WTC11 (cell line): Measurements from ENCODE around the gene SMC5. TPM values are rescaled to one million over a fixed set of nuclear protein-coding genes. Genes with fewer than 3 reads are reported as not detected.

ENCODE experiments used
- ATAC-seq: fragments of 200-7000 bp; cut with Tn5 transposase; 2 replicates; pipeline ENCODE4 v1.10.0; 2021; ENCODE audit warnings: mild to moderate bottlenecking, moderate library complexity
- CTCF ChIA-PET: fragments of 300-600 bp; sonication (Branson Sonifier 250); formaldehyde crosslinking; loops from one replicate; lab custom pipeline; 2021; ENCODE audit warnings: antibody characterized with exemption; lab: Charles Lee
- POLR2A ChIA-PET: fragments of 350-600 bp; sonication (Branson Sonifier 250); formaldehyde crosslinking; loops from one replicate; lab custom pipeline; 2021; ENCODE audit warnings: antibody characterized with exemption; lab: Charles Lee
- DNase-seq: peaks from one replicate; pipeline ENCODE4 v3.0.0; 2021; ENCODE audit warnings: low spot score
- H3K27ac Mint-ChIP-seq: 2 replicates; pipeline ENCODE4 v1.8.0; 2021; ENCODE audit warnings: mixed read lengths
- H3K27me3 Mint-ChIP-seq: 2 replicates; pipeline ENCODE4 v1.8.0; 2021; ENCODE audit warnings: low read depth, mild to moderate bottlenecking, moderate library complexity, mixed read lengths
- H3K36me3 Mint-ChIP-seq: 2 replicates; pipeline ENCODE4 v1.8.0; 2021; ENCODE audit warnings: mixed read lengths
- H3K4me1 Mint-ChIP-seq: 2 replicates; pipeline ENCODE4 v1.8.0; 2022; ENCODE audit warnings: mixed read lengths
- H3K4me3 Mint-ChIP-seq: 2 replicates; pipeline ENCODE4 v1.8.0; 2021; ENCODE audit warnings: mild to moderate bottlenecking, moderate library complexity, mixed read lengths
- H3K9me3 Mint-ChIP-seq: 2 replicates; pipeline ENCODE4 v1.8.0; 2021; ENCODE audit warnings: mixed read lengths
- AFF4 ChIP-seq: sonication (generic); formaldehyde crosslinking; IDR thresholded peaks from 2 replicates; pipeline ENCODE4 v1.8.1; 2023; ENCODE audit warnings: mild to moderate bottlenecking, missing genetic modification reagents, borderline replicate concordance
- CDX4 ChIP-seq: fragments of 250-450 bp; sonication (Bioruptor Pico); IDR thresholded peaks from 2 replicates; pipeline ENCODE4 v1.9.0; 2021; ENCODE audit warnings: moderate library complexity, mild to moderate bottlenecking, inconsistent platforms, borderline replicate concordance
- ETV6 ChIP-seq: sonication (generic); formaldehyde crosslinking; IDR thresholded peaks from 2 replicates; pipeline ENCODE4 v1.8.1; 2022; ENCODE audit warnings: mild to moderate bottlenecking, missing genetic modification reagents
- GABPB1 ChIP-seq: sonication (generic); formaldehyde crosslinking; IDR thresholded peaks from 2 replicates; pipeline ENCODE4 v1.8.1; 2023; ENCODE audit warnings: mild to moderate bottlenecking, missing genetic modification reagents
- GTF2I ChIP-seq: fragments of 250-450 bp; sonication (Bioruptor Pico); conservative IDR thresholded peaks from 2 replicates; pipeline ENCODE4 v1.4.0; 2021; ENCODE audit warnings: mild to moderate bottlenecking
- NFYB ChIP-seq: sonication (generic); formaldehyde crosslinking; conservative IDR thresholded peaks from 2 replicates; pipeline ENCODE4 v1.8.0; 2022; ENCODE audit warnings: low read depth, missing genetic modification reagents
- SP1 ChIP-seq: sonication (generic); formaldehyde crosslinking; conservative IDR thresholded peaks from 2 replicates; pipeline ENCODE4 v1.8.1; 2022; ENCODE audit warnings: missing genetic modification reagents
- TCF7 ChIP-seq: sonication (generic); formaldehyde crosslinking; IDR thresholded peaks from 2 replicates; pipeline ENCODE4 v1.8.0; 2022; ENCODE audit warnings: mild to moderate bottlenecking, low read depth, missing genetic modification reagents, moderate library complexity
- USF2 ChIP-seq: sonication (generic); formaldehyde crosslinking; IDR thresholded peaks from 2 replicates; pipeline ENCODE4 v1.8.1; 2023; ENCODE audit warnings: mild to moderate bottlenecking, missing genetic modification reagents, moderate library complexity
- ZBTB21 ChIP-seq: sonication (generic); formaldehyde crosslinking; IDR thresholded peaks from 2 replicates; pipeline ENCODE4 v1.8.1; 2023; ENCODE audit warnings: mild to moderate bottlenecking, missing genetic modification reagents, borderline replicate concordance
- ZNF121 ChIP-seq: sonication (generic); formaldehyde crosslinking; IDR thresholded peaks from 2 replicates; pipeline ENCODE4 v1.8.0; 2023; ENCODE audit warnings: missing genetic modification reagents
- ZNF219 ChIP-seq: sonication (generic); formaldehyde crosslinking; IDR thresholded peaks from 2 replicates; pipeline ENCODE4 v1.8.0; 2023; ENCODE audit warnings: missing genetic modification reagents, mild to moderate bottlenecking, borderline replicate concordance
- ZNF263 ChIP-seq: sonication (generic); formaldehyde crosslinking; IDR thresholded peaks from 2 replicates; pipeline ENCODE4 v1.8.1; 2022; ENCODE audit warnings: low read depth, mild to moderate bottlenecking, moderate library complexity, missing genetic modification reagents
- ZNF396 ChIP-seq: fragments of 250-450 bp; sonication (Bioruptor Pico); IDR thresholded peaks from 2 replicates; pipeline ENCODE4 v1.8.0; 2021; ENCODE audit warnings: mild to moderate bottlenecking, moderate library complexity, borderline replicate concordance
- ZNF423 ChIP-seq: fragments of 250-450 bp; sonication (Bioruptor Pico); IDR thresholded peaks from 2 replicates; pipeline ENCODE4 v2.1.2; 2022; ENCODE audit warnings: mild to moderate bottlenecking, moderate library complexity
- ZNF671 ChIP-seq: fragments of 250-450 bp; sonication (Bioruptor Pico); IDR thresholded peaks from 2 replicates; pipeline ENCODE4 v1.8.0; 2021; ENCODE audit warnings: mild to moderate bottlenecking
- total RNA-seq: library from RNA; stranded (reverse); gene quantifications from 3 replicates; pipeline ENCODE4 v1.2.3, GENCODE V29; 2021
- TF ChIP-seq, protein P1 (sequence below): sonication (generic); formaldehyde crosslinking; IDR thresholded peaks from 2 replicates; pipeline ENCODE4 v1.8.0; 2023; ENCODE audit warnings: missing genetic modification reagents, mild to moderate bottlenecking, borderline replicate concordance
- TF ChIP-seq, protein P2 (sequence below): sonication (generic); formaldehyde crosslinking; IDR thresholded peaks from 2 replicates; pipeline ENCODE4 v1.8.1; 2022; ENCODE audit warnings: low read depth, missing genetic modification reagents, borderline replicate concordance

The SMC5 gene
- total RNA-seq, 1 experiment from 2014 or later, result 20.2 TPM

DNA sequence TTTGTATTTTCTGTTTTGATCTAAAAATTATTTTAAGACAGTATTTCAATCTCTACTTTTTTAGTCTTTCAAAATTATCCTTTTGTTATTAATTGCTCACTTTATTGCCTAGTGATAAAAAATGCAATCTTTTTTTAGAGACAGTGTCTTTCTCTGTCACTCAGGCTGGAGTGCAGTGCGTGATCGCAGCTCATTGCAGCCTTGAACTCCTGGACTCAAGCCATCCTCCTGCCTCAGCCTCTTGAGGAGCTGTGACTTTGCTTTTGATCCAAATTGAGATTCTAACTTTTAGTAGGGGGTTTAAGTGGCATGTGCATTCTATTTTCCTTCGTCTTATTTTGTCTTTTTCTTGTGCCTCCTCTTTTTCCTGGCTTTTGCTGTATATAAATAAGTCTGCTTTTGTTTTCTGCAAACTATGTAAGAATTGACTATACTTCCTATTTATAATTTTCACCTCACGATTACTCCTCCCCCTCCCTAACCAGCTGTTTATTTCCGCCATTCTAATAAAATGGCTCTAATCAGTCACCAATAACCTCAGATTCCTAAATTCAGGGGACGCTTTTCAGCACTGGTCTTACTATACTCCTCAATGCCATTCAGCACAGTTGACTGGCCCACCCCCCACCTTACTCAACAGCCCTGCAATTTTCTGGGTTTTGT is 123.4 kb downstream of the SMC5 start:
- DNase-seq, result no peak
- CTCF ChIA-PET, result no interaction called here
- POLR2A ChIA-PET, result no interaction called here
- H3K27me3 Mint-ChIP-seq, result no peaks in the 10 kb centered on the region; the same call in 1 of the 2 replicates
- no peak for TF ChIP-seq ZNF671 (CRISPR knock-in tag)
- no peak for TF ChIP-seq ZNF396 (CRISPR knock-in tag)
- TF ChIP-seq AFF4 (CRISPR knock-in tag), result no peak
- TF ChIP-seq ZNF121 (CRISPR knock-in tag), result no peak
- TF ChIP-seq, protein P1, sequence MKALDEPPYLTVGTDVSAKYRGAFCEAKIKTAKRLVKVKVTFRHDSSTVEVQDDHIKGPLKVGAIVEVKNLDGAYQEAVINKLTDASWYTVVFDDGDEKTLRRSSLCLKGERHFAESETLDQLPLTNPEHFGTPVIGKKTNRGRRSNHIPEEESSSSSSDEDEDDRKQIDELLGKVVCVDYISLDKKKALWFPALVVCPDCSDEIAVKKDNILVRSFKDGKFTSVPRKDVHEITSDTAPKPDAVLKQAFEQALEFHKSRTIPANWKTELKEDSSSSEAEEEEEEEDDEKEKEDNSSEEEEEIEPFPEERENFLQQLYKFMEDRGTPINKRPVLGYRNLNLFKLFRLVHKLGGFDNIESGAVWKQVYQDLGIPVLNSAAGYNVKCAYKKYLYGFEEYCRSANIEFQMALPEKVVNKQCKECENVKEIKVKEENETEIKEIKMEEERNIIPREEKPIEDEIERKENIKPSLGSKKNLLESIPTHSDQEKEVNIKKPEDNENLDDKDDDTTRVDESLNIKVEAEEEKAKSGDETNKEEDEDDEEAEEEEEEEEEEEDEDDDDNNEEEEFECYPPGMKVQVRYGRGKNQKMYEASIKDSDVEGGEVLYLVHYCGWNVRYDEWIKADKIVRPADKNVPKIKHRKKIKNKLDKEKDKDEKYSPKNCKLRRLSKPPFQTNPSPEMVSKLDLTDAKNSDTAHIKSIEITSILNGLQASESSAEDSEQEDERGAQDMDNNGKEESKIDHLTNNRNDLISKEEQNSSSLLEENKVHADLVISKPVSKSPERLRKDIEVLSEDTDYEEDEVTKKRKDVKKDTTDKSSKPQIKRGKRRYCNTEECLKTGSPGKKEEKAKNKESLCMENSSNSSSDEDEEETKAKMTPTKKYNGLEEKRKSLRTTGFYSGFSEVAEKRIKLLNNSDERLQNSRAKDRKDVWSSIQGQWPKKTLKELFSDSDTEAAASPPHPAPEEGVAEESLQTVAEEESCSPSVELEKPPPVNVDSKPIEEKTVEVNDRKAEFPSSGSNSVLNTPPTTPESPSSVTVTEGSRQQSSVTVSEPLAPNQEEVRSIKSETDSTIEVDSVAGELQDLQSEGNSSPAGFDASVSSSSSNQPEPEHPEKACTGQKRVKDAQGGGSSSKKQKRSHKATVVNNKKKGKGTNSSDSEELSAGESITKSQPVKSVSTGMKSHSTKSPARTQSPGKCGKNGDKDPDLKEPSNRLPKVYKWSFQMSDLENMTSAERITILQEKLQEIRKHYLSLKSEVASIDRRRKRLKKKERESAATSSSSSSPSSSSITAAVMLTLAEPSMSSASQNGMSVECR, result no peak
- TF ChIP-seq, protein P2, sequence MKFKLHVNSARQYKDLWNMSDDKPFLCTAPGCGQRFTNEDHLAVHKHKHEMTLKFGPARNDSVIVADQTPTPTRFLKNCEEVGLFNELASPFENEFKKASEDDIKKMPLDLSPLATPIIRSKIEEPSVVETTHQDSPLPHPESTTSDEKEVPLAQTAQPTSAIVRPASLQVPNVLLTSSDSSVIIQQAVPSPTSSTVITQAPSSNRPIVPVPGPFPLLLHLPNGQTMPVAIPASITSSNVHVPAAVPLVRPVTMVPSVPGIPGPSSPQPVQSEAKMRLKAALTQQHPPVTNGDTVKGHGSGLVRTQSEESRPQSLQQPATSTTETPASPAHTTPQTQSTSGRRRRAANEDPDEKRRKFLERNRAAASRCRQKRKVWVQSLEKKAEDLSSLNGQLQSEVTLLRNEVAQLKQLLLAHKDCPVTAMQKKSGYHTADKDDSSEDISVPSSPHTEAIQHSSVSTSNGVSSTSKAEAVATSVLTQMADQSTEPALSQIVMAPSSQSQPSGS (CRISPR knock-in tag), result no peak
- TF ChIP-seq ETV6 (CRISPR knock-in tag), result no peak
- no peak for TF ChIP-seq NFYB (CRISPR knock-in tag)
- no peak for TF ChIP-seq ZNF219
- no peak for TF ChIP-seq ZNF263 (CRISPR knock-in tag)
- no peak for TF ChIP-seq TCF7 (CRISPR knock-in tag)
- no peak for TF ChIP-seq SP1 (CRISPR knock-in tag)
- TF ChIP-seq GABPB1 (CRISPR knock-in tag), result no peak
- no peak for TF ChIP-seq ZNF423 (CRISPR knock-in tag)
- no peak for TF ChIP-seq GTF2I
- no peak for TF ChIP-seq CDX4 (CRISPR knock-in tag)
- TF ChIP-seq ZBTB21 (CRISPR knock-in tag), result no peak
- TF ChIP-seq USF2, result no peak
- TF ChIP-seq, all 79 proteins: peak for 0
- H3K4me1 Mint-ChIP-seq, result peaks cover 8% of the 10 kb centered on the region; the same call in 1 of the 2 replicates
- no peaks in the 10 kb centered on the region for H3K9me3 Mint-ChIP-seq
- no peak overlapping the region for H3K27ac Mint-ChIP-seq
- no peak for ATAC-seq
- no peak overlapping the region for H3K4me3 Mint-ChIP-seq
- H3K36me3 Mint-ChIP-seq, result no peaks in the 10 kb centered on the region
